Neural cell (in vitro differentiated cells): ENCODE measurements around the gene NOL7. TPM values are rescaled to one million over a fixed set of nuclear protein-coding genes. Genes with fewer than 3 reads are reported as not detected.

Source experiments
- H2AFZ ChIP-seq: fragments of 200-600, 300-800 bp; sonication (generic), shearing (Covaris generic); 2 replicates; pipeline ENCODE4 v1.6.0; 2014; ENCODE audit warnings: low read depth, mild to moderate bottlenecking, antibody characterized with exemption, low read length, moderate library complexity
- H3F3A ChIP-seq: fragments of 200-600 bp; shearing (Covaris generic); 2 replicates; pipeline ENCODE4 v1.6.1; 2016; ENCODE audit warnings: mild to moderate bottlenecking, moderate library complexity, mixed read lengths, antibody characterized with exemption, low read length; ENCODE audit not compliant: insufficient read depth, poor library complexity, severe bottlenecking
- H3K27ac ChIP-seq: fragments of 200-600, 300-800 bp; sonication (generic), shearing (Covaris generic); 2 replicates; pipeline ENCODE4 v1.5.1; 2014; ENCODE audit warnings: mild to moderate bottlenecking, low read length, moderate library complexity
- H3K27me3 ChIP-seq: fragments of 300-800, 200-600 bp; sonication (generic), shearing (Covaris generic); 2 replicates; pipeline ENCODE4 v1.6.0; 2014; ENCODE audit warnings: mild to moderate bottlenecking, low read depth, low read length, moderate library complexity; ENCODE audit not compliant: insufficient read depth
- H3K36me3 ChIP-seq: fragments of 300-800, 200-600 bp; sonication (generic), shearing (Covaris generic); 2 replicates; pipeline ENCODE4 v1.5.1; 2014; ENCODE audit warnings: mild to moderate bottlenecking, antibody characterized with exemption, low read length, moderate library complexity; ENCODE audit not compliant: insufficient read depth
- H3K4me2 ChIP-seq: fragments of 300-800, 200-600 bp; sonication (generic), shearing (Covaris generic); 2 replicates; pipeline ENCODE4 v1.6.0; 2014; ENCODE audit warnings: mild to moderate bottlenecking, low read length
- H3K4me3 ChIP-seq: fragments of 300-800, 200-600 bp; sonication (generic), shearing (Covaris generic); 2 replicates; pipeline ENCODE4 v1.5.1; 2014; ENCODE audit warnings: mild to moderate bottlenecking, low read length, moderate library complexity
- H3K79me2 ChIP-seq: fragments of 200-600 bp; shearing (Covaris generic); replicated peaks from 2 replicates; pipeline ENCODE4 v1.6.0; 2014; ENCODE audit warnings: mild to moderate bottlenecking, low read length, moderate library complexity; ENCODE audit not compliant: insufficient read depth
- H3K9ac ChIP-seq: fragments of 300-800, 200-600 bp; sonication (generic), shearing (Covaris generic); 2 replicates; pipeline ENCODE4 v1.6.1; 2016; ENCODE audit warnings: mild to moderate bottlenecking, low read length, mixed read lengths
- H3K9me2 ChIP-seq: fragments of 200-600 bp; shearing (Covaris generic); 2 replicates; pipeline ENCODE4 v1.6.1; 2016; ENCODE audit warnings: mild to moderate bottlenecking, low read length, mixed read lengths; ENCODE audit not compliant: insufficient read depth
- H3K9me3 ChIP-seq: fragments of 200-600, 300-800 bp; sonication (generic), shearing (Covaris generic); 2 replicates; pipeline ENCODE4 v1.6.1; 2016; ENCODE audit warnings: mild to moderate bottlenecking, mixed run types, low read length, moderate library complexity, mixed read lengths
- H4K20me1 ChIP-seq: fragments of 200-600 bp; shearing (Covaris generic); 2 replicates; pipeline ENCODE4 v1.6.1; 2016; ENCODE audit warnings: mild to moderate bottlenecking, mixed run types; ENCODE audit not compliant: insufficient read depth
- CTCF ChIP-seq: fragments of 450-650 bp; IDR thresholded peaks from 2 replicates; pipeline ENCODE4 v1.5.1; 2014; ENCODE audit warnings: antibody characterized with exemption, mild to moderate bottlenecking, moderate library complexity; ENCODE audit not compliant: poor library complexity, severe bottlenecking
- EP300 ChIP-seq: fragments of 450-650 bp; conservative IDR thresholded peaks from 2 replicates; pipeline ENCODE4 v1.6.1; 2014; ENCODE audit warnings: antibody characterized with exemption, mild to moderate bottlenecking, moderate library complexity; ENCODE audit not compliant: poor library complexity, severe bottlenecking
- EZH2 ChIP-seq: fragments of 200-600, 300-800 bp; shearing (Covaris generic), sonication (generic); IDR thresholded peaks from 2 replicates; pipeline ENCODE4 v1.6.1; 2014; ENCODE audit warnings: antibody characterized with exemption, low read length, borderline replicate concordance, mild to moderate bottlenecking; ENCODE audit not compliant: insufficient read depth, poor library complexity, severe bottlenecking
- MXI1 ChIP-seq: fragments of 450-650 bp; conservative IDR thresholded peaks from 2 replicates; pipeline ENCODE4 v1.6.1; 2014; ENCODE audit warnings: antibody characterized with exemption, mild to moderate bottlenecking; ENCODE audit not compliant: poor library complexity, severe bottlenecking
- POLR2AphosphoS5 ChIP-seq: IDR thresholded peaks from 2 replicates; pipeline ENCODE4 v1.6.1; 2012
- RAD21 ChIP-seq: fragments of 450-650 bp; conservative IDR thresholded peaks from 2 replicates; pipeline ENCODE4 v1.6.1; 2014; ENCODE audit warnings: antibody characterized with exemption, mild to moderate bottlenecking, moderate library complexity
- REST ChIP-seq: IDR thresholded peaks from 2 replicates; pipeline ENCODE4 v1.6.1; 2012; ENCODE audit warnings: borderline replicate concordance
- SMC3 ChIP-seq: fragments of 450-650 bp; conservative IDR thresholded peaks from 2 replicates; pipeline ENCODE4 v1.6.1; 2014; ENCODE audit warnings: antibody characterized with exemption, mild to moderate bottlenecking, moderate library complexity; ENCODE audit not compliant: poor library complexity
- TAF1 ChIP-seq: IDR thresholded peaks from 2 replicates; pipeline ENCODE4 v1.6.1; 2012; ENCODE audit warnings: low read depth
- polyA plus RNA-seq: library from polyadenylated mRNA; depleted of rRNA; stranded (reverse); fragments of >200 nt; gene quantifications from 2 replicates; pipeline ENCODE4 v1.2.3, GENCODE V29; 2014

Gene NOL7
- polyA plus RNA-seq, 1 donor from 2014 or later, result 117 TPM

- Histone ChIP-seq H3K27ac (no peak overlapping the region), H3K4me2 (no peak overlapping the region)
Observed at GRCh38 chr6:13633343-13633742, 18.2 kb downstream of the NOL7 start.

GRCh38 chr6:13635948-13636658 lies 21.0 kb downstream of the NOL7 start:
- no peaks in the 10 kb centered on the region for H3K79me2 ChIP-seq
- H3K4me2 ChIP-seq, result no peak overlapping the region
- no peaks in the 10 kb centered on the region for H3K9me2 ChIP-seq
- peaks cover 16% of the 10 kb centered on the region for H3K36me3 ChIP-seq
- TF ChIP-seq TAF1, result no peak
- H2AFZ ChIP-seq, result no peak overlapping the region
- no peak overlapping the region for H3K27ac ChIP-seq
- H3K9me3 ChIP-seq, result no peaks in the 10 kb centered on the region
- H3F3A ChIP-seq, result no peaks in the 10 kb centered on the region
- H3K9ac ChIP-seq, result no peak overlapping the region
- no peaks in the 10 kb centered on the region for H3K27me3 ChIP-seq
- no peaks in the 10 kb centered on the region for H4K20me1 ChIP-seq
- no peak overlapping the region for H3K4me3 ChIP-seq

More at GRCh38 chr6:13633343-13633742, 18.2 kb downstream of the NOL7 start:
- no peaks in the 10 kb centered on the region for H3F3A ChIP-seq
- no peaks in the 10 kb centered on the region for H3K79me2 ChIP-seq
- no peak for TF ChIP-seq SMC3
- no peak for TF ChIP-seq CTCF
- no peak for TF ChIP-seq MXI1
- no peak for TF ChIP-seq POLR2AphosphoS5
- no peak for TF ChIP-seq EZH2
- TF ChIP-seq REST, result no peak
- no peak for TF ChIP-seq RAD21
- TF ChIP-seq TAF1, result no peak
- no peak for TF ChIP-seq EP300
- H3K9me3 ChIP-seq, result no peaks in the 10 kb centered on the region
- H2AFZ ChIP-seq, result no peak overlapping the region
- peaks cover 13% of the 10 kb centered on the region for H3K36me3 ChIP-seq
- H3K9ac ChIP-seq, result no peak overlapping the region
- no peaks in the 10 kb centered on the region for H3K27me3 ChIP-seq
- H3K9me2 ChIP-seq, result no peaks in the 10 kb centered on the region
- no peaks in the 10 kb centered on the region for H4K20me1 ChIP-seq
- H3K4me3 ChIP-seq, result no peak overlapping the region
